Endothelial cell of umbilical vein (primary cell): Measurements from ENCODE around the gene DLG1. TPM values are rescaled to one million over a fixed set of nuclear protein-coding genes. Genes with fewer than 3 reads are reported as not detected.

Source experiments
- BruUV-seq: library from RNA; stranded (reverse); fragments of 400-500 nt; replicated peaks from 2 replicates; lab custom pipeline; 2021; lab: Mats Ljungman, UMichigan
- CTCF ChIA-PET: fragments of 300-600, 350-600 bp; sonication (Branson Sonifier 250); formaldehyde crosslinking; loops from one replicate; lab custom pipeline; 2021; ENCODE audit warnings: antibody characterized with exemption, inconsistent platforms; lab: Charles Lee
- POLR2A ChIA-PET: fragments of 300-600, 350-600 bp; sonication (Branson Sonifier 250); formaldehyde crosslinking; loops from one replicate; lab custom pipeline; 2021; ENCODE audit warnings: antibody characterized with exemption, inconsistent platforms; lab: Charles Lee
- DNase-seq: peaks from one replicate; pipeline ENCODE4 v3.0.0-alpha.2; 2011; ENCODE audit warnings: low read depth, low spot score
- FAIRE-seq: peaks from 2 replicates; lab custom pipeline; 2011; peaks lifted over from hg19 to GRCh38; lab: Jason Lieb, UNC
- H2AFZ ChIP-seq: 2 replicates; pipeline ENCODE4 v1.6.0; 2012; ENCODE audit warnings: low read depth, low read length, control low read depth, inconsistent platforms
- H3K27ac ChIP-seq: 2 replicates; pipeline ENCODE4 v1.5.1; 2011; ENCODE audit warnings: low read depth, mild to moderate bottlenecking, control low read depth, low read length, moderate library complexity; ENCODE audit not compliant: insufficient read depth
- H3K27me3 ChIP-seq, 2 experiments: 2 replicates each; pipeline versions ENCODE4 v1.6.0 to v1.6.1; 2011; ENCODE audit warnings: low read length in 2 of 2, mixed read lengths in 1 of 2; ENCODE audit not compliant: control insufficient read depth in 2 of 2, insufficient read depth in 2 of 2
- H3K36me3 ChIP-seq, 2 experiments: 2 replicates in 1 of 2; 3 replicates in 1 of 2; pipeline ENCODE4 v1.5.1; 2011; ENCODE audit warnings: low read length in 2 of 2, mild to moderate bottlenecking in 1 of 2, moderate library complexity in 1 of 2; ENCODE audit not compliant: control insufficient read depth in 2 of 2, insufficient read depth in 2 of 2; ENCODE audit errors: extremely low read depth in 1 of 2
- H3K4me1 ChIP-seq: 3 replicates; pipeline ENCODE4 v1.5.1; 2011; ENCODE audit warnings: mild to moderate bottlenecking, low read length; ENCODE audit not compliant: control insufficient read depth, insufficient read depth; ENCODE audit errors: extremely low read depth
- H3K4me2 ChIP-seq: 2 replicates; pipeline ENCODE4 v1.6.1; 2011; ENCODE audit warnings: low read length, control low read depth, mixed read lengths; ENCODE audit not compliant: insufficient read depth
- H3K4me3 ChIP-seq, 3 experiments: fragments of 200-600 bp in 1 of 3; sonication (generic), shearing (Covaris generic) in 1 of 3; replicated peaks in 1 of 3; 2 replicates each; pipeline ENCODE4 v1.5.1; 2011 to 2016; ENCODE audit warnings: control low read depth in 3 of 3, low read length in 3 of 3, mild to moderate bottlenecking in 2 of 3, inconsistent platforms in 1 of 3, low read depth in 1 of 3, moderate library complexity in 1 of 3; ENCODE audit not compliant: insufficient read depth in 1 of 3
- H3K79me2 ChIP-seq: 2 replicates; pipeline ENCODE4 v1.6.0; 2012; ENCODE audit warnings: low read length, inconsistent platforms; ENCODE audit not compliant: control insufficient read depth, insufficient read depth
- H3K9ac ChIP-seq: replicated peaks from 2 replicates; pipeline ENCODE3; 2011; ENCODE audit warnings: low read length, control low read depth; ENCODE audit not compliant: insufficient read depth; ENCODE audit errors: extremely low read depth
- H3K9me1 ChIP-seq: replicated peaks from 3 replicates; pipeline ENCODE4 v1.6.0; 2011; ENCODE audit warnings: mild to moderate bottlenecking, low read length; ENCODE audit not compliant: control insufficient read depth, insufficient read depth; ENCODE audit errors: extremely low read depth
- H3K9me3 ChIP-seq: replicated peaks from 2 replicates; pipeline ENCODE4 v1.5.1; 2012; ENCODE audit warnings: low read length, inconsistent platforms; ENCODE audit not compliant: control insufficient read depth, insufficient read depth
- H4K20me1 ChIP-seq: replicated peaks from 2 replicates; pipeline ENCODE3; 2011; ENCODE audit warnings: mild to moderate bottlenecking, low read length; ENCODE audit not compliant: control insufficient read depth, insufficient read depth; ENCODE audit errors: extremely low read depth
- CTCF ChIP-seq, 2 donors: IDR thresholded peaks; 1 replicate in 1 of 2; 2 replicates in 1 of 2; pipeline ENCODE4 v1.5.1; 2011; ENCODE audit warnings: low read length in 2 of 2, mild to moderate bottlenecking in 2 of 2, moderate library complexity in 2 of 2, control low read depth in 1 of 2, inconsistent platforms in 1 of 2, low read depth in 1 of 2; ENCODE audit not compliant: insufficient read depth in 1 of 2; ENCODE audit errors: extremely low read depth in 1 of 2
- EZH2 ChIP-seq: IDR thresholded peaks from 2 replicates; pipeline ENCODE4 v1.6.1; 2012; ENCODE audit warnings: borderline replicate concordance, low read depth, mild to moderate bottlenecking, moderate library complexity, low read length, inconsistent platforms; ENCODE audit not compliant: severe bottlenecking
- FOS ChIP-seq: IDR thresholded peaks from 2 replicates; pipeline ENCODE4 v1.6.1; 2011; ENCODE audit warnings: mild to moderate bottlenecking, low read length, moderate library complexity, borderline replicate concordance; ENCODE audit not compliant: insufficient read depth
- GATA2 ChIP-seq: IDR thresholded peaks from 2 replicates; pipeline ENCODE4 v1.7.0; 2011; ENCODE audit warnings: low read depth, mild to moderate bottlenecking, moderate library complexity, mixed read lengths, low read length; ENCODE audit not compliant: insufficient read length, insufficient read depth
- JUN ChIP-seq: IDR thresholded peaks from 2 replicates; pipeline ENCODE4 v1.6.1; 2011; ENCODE audit warnings: borderline replicate concordance, low read depth; ENCODE audit not compliant: insufficient read length, insufficient read depth
- MAX ChIP-seq: IDR thresholded peaks from 2 replicates; pipeline ENCODE4 v1.6.1; 2011; ENCODE audit not compliant: insufficient read depth, insufficient read length
- MYC ChIP-seq: IDR thresholded peaks from one replicate; pipeline ENCODE4 v1.6.1; 2011; ENCODE audit warnings: mild to moderate bottlenecking, low read depth, low read length
- POLR2A ChIP-seq: IDR thresholded peaks from 2 replicates; pipeline ENCODE4 v1.6.1; 2012; ENCODE audit warnings: low read depth, mild to moderate bottlenecking, control low read depth, low read length
- POLR2AphosphoS5 ChIP-seq: IDR thresholded peaks from 2 replicates; pipeline ENCODE4 v1.6.1; 2012; ENCODE audit warnings: low read depth, mild to moderate bottlenecking, control low read depth, low read length, moderate library complexity; ENCODE audit not compliant: insufficient read depth
- dilution Hi-C: fragments of 300-500 bp; cut with MboI; formaldehyde crosslinking; loops from one replicate; pipeline ENCODE4 v1.15.0; 2019; ENCODE audit warnings: low sequenced_read_pairs; ENCODE audit not compliant: extremely low pct_ligation_motif_present
- intact Hi-C: fragments of 100-400 bp; cut with micrococcal nuclease; formaldehyde crosslinking; loops from one replicate; pipeline ENCODE4 v1.10.0; 2022
- polyA plus RNA-seq, 4 experiments: library from polyadenylated mRNA; depleted of rRNA in 3 of 4; stranded (reverse) in 3 of 4; unstranded in 1 of 4; fragments of >200 nt; gene quantifications; 2 replicates each; pipeline versions ENCODE4 v1.2.1 to v1.2.3, GENCODE V29; 2011 to 2012; ENCODE audit warnings: missing spikeins in 1 of 4
- total RNA-seq: library from RNA; stranded (reverse); gene quantifications from 2 replicates; pipeline ENCODE4 v1.2.3, GENCODE V29; 2021

Gene DLG1
- total and polyA plus RNA-seq, 2 donors (not counting 3 experiments of a cell fraction or from before 2014, with no cell fraction given): 26.5 to 80.1 TPM

DNA sequence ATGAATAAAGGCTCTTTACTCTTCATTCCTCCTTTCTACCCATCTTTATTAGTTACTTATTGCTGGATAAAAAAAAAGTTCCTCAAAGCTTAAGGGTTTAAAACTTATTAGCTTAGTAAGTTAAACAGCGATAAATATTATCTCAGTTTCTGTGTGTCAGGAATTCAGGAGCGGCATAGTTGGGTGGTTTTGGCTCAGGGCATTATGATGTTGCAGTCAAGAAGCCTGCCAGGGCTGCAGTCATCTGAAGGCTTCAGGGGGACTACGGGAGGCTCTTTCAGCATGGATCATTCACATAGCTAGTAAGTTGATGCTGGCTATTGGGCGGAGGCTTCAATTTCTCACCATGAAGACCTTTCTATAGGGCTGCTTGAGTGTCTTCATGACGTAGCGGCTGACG lies 1.9 kb upstream of the DLG1 start:
- Histone ChIP-seq H3K27ac (no peak overlapping the region), H3K27me3 (no peaks in the 10 kb centered on the region), H3K4me2 (no peak overlapping the region), H3K9ac (no peak overlapping the region), H4K20me1 (no peaks in the 10 kb centered on the region), H2AFZ (no peak overlapping the region), H3K4me1 (peaks cover 18% of the 10 kb centered on the region), H3K79me2 (peaks cover 23% of the 10 kb centered on the region), H3K4me3 (no peak overlapping the region), H3K36me3 (peaks cover 0 to 7% of the 10 kb centered on the region in 2 experiments), H3K9me3 (no peaks in the 10 kb centered on the region), H3K9me1 (no peaks in the 10 kb centered on the region)
- FAIRE-seq: no peak
- intact Hi-C loops: no loop called here
- DNase-seq: no peak
- dilution Hi-C loops: no loop called here
- CTCF ChIA-PET: interaction anchor here (1.2 to 1.4 kb wide), 2 partner anchors 14 to 30 kb away, joined by 3 to 4 read pairs; no protein-coding TSS in a partner anchor
- POLR2A ChIA-PET: no interaction called here
- no TSS peak for BruUV-seq
- no peak for TF ChIP-seq CTCF (IDR thresholded peaks at IDR 0.05; ENCODE audit: extremely low read depth in 1 of 2, insufficient read depth in 1 of 2, low read depth in 1 of 2, low read length in 2 of 2)
- no peak for TF ChIP-seq POLR2A
- TF ChIP-seq GATA2: no peak
- no peak for TF ChIP-seq EZH2
- no peak for TF ChIP-seq FOS
- no peak for TF ChIP-seq POLR2AphosphoS5
- TF ChIP-seq JUN: no peak
- TF ChIP-seq MYC: no peak
- TF ChIP-seq MAX: no peak
